Dendritic cell treated with granulocyte-macrophage colony-stimulating factor and Interleukin-4, amounts not matched to agents 40 ng/mL and 50 ng/mL, for 4 days (primary cell): ENCODE measurements around the gene ITPK1.

Source experiments
- H3K27ac Mint-ChIP-seq: one replicate; pipeline ENCODE4 v1.8.0; 2022; ENCODE audit warnings: mild to moderate bottlenecking, mixed read lengths
- H3K27me3 Mint-ChIP-seq: one replicate; pipeline ENCODE4 v1.8.0; 2022; ENCODE audit warnings: mild to moderate bottlenecking, mixed read lengths
- H3K36me3 Mint-ChIP-seq: one replicate; pipeline ENCODE4 v1.8.0; 2022; ENCODE audit warnings: low read depth, mixed read lengths
- H3K4me1 Mint-ChIP-seq: one replicate; pipeline ENCODE4 v1.8.0; 2022; ENCODE audit warnings: low read depth, mixed read lengths
- H3K4me3 Mint-ChIP-seq: one replicate; pipeline ENCODE4 v1.8.0; 2022; ENCODE audit warnings: mild to moderate bottlenecking, moderate library complexity, mixed read lengths
- H3K9me3 Mint-ChIP-seq: one replicate; pipeline ENCODE4 v1.8.0; 2022; ENCODE audit warnings: mixed read lengths
- intact Hi-C: fragments of 100-400 bp; cut with micrococcal nuclease; formaldehyde crosslinking; loops from one replicate; pipeline ENCODE4 v1.15.0; 2022

The ITPK1 gene

DNA sequence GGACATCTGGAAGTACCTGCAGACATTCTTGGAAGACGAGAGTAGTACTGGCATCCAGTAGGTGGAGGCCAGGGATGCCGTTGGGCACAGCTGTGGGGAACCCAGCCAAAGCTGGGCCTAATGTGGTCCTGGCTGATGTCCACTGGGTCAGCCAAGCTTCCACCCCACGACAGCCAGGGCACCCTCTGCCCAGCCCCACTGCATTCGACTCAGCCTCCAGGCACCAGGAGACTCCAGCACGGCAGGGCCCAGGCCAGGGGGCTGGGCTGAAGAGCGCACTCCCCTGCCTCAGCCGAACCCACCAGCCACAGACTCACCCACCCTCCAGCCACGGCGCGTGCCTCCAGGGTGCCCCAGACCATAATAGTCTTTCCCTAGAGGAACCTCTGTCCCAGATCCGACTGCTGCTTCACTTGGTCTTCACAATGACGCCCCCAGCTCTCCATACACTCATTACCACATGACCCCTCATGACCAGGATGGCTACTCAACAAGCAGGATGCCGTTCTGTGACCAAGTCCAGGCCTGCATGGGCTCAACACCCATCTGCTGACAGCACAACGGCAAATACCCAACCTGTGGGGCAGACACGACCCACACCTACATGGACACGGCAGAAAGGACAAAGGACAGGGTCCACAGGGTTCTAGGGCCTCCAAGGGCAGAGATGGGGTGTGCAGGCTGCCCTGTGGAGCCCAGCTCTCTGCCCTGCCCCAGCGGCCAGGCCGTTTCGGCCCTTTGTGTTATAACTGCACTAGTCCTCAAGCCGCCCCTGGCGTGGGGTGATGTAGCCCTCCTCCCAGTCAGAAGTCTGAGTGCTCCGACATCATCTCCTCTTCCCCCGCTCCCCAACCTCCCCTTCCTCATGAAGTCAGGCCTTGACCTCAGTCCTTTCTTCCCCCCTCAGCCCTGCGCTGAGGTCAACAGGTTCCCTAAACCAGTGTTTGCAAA lies 22.8 kb downstream of the ITPK1 start:
- Mint-ChIP-seq H3K27ac (peak overlapping the region; percentile 35), H3K4me3 (no peak overlapping the region), H3K4me1 (peaks cover 95% of the 10 kb centered on the region), H3K9me3 (no peaks in the 10 kb centered on the region), H3K36me3 (peaks cover 57% of the 10 kb centered on the region), H3K27me3 (no peaks in the 10 kb centered on the region)
- intact Hi-C loops = no loop called here

DNA sequence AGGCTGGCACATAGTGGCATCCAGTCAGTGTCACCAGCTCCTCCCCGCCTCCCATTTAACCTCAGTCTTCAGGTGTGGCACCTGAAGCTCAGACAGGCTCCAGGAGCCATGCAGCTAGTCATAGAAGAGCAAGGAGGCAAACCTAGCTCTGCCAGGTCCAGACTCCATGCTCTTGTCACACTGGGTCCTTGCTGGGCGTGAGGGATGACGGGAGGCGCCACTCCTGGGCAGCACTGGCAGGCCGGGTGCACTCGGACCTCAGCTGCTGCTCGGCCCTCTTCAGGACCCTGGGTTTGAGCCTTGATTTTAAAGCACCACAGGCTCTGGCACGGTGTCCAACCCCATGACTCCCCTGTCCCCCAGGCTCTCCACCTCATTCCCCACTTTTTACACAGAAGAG lies 24.1 kb downstream of the ITPK1 start:
- peaks cover 95% of the 10 kb centered on the region for H3K4me1 Mint-ChIP-seq
- peak overlapping the region; percentile 35 for H3K27ac Mint-ChIP-seq
- H3K9me3 Mint-ChIP-seq = no peaks in the 10 kb centered on the region
- H3K4me3 Mint-ChIP-seq = no peak overlapping the region
- intact Hi-C loops = no loop called here
- H3K36me3 Mint-ChIP-seq = peaks cover 66% of the 10 kb centered on the region
- no peaks in the 10 kb centered on the region for H3K27me3 Mint-ChIP-seq

DNA sequence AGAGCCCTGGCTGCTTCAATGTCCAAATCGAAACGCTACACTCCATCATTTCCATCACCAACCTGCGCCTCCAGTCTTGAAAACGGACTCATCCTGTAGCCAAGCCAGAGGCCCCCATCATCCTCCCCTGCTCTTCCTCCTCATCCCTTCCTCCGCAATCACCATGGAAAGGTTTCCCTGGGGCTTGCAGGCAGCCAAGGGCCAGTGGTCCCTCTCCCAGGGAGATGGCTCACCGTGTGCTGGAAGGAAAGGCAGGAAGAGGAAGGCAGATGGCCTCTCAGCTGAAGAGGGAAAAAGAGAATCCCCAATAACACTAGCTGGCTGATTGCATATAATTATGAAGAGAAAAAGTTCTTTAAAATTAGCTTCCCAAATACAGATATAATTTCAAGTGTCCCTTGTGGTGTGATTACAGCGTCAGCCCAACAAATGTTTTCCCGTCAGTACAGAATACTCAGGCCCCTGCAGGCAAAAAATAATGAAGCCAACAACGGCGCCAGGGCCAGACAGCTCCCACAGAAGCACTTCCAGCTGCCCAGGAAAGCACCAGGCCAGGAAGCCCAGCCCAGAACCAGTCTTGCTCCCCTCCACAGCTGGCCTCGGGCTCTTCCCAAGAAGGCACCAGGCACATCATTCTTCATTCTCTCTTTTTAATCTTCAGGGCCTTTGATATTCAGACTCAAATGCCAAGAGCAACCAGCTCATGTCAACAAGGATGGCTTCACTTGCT lies 24.7 kb downstream of the ITPK1 start:
- Mint-ChIP-seq H3K9me3 (no peaks in the 10 kb centered on the region), H3K27me3 (no peaks in the 10 kb centered on the region), H3K27ac (peak overlapping the region; percentile 35), H3K4me3 (no peak overlapping the region), H3K4me1 (peaks cover 96% of the 10 kb centered on the region), H3K36me3 (peaks cover 61% of the 10 kb centered on the region)
- intact Hi-C loops = no loop called here

DNA sequence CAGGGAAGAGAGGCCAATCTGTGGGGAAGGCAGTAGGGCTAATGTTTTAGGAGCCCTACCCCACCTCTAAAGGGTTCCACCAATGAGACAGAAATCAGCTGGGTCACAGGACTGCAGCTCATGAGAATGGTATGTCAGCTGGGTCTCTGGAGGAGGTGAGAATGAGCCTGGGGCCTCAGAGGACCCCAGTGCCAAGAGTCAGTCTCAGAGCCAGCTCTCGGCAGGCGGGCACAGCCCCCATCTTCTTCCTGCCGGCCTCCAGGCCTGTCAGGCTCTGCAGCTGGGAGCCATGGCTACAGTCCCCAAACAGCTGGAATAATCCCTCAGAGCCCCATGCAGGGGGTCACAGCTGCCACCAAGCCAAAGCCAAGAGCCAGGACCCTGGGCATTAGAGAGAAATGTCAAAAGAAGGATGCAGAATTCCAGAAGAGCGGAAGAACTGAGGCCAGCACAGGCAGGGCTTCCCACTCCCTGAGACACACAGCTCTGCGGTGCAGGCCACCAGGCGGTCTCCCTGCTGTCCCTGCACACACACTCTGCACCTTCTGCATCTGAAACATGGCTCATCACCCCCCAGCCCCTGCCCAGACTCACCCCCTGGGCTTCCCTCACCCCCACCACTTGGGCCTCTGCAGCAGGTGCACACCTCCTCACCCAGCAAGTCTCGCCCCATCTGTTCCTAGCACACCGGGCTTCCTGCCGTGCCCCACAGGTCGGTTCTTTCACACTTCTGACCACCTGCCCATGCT lies 26.0 kb downstream of the ITPK1 start:
- no peaks in the 10 kb centered on the region for H3K9me3 Mint-ChIP-seq
- H3K4me1 Mint-ChIP-seq = peaks cover 100% of the 10 kb centered on the region
- H3K36me3 Mint-ChIP-seq = peaks cover 54% of the 10 kb centered on the region
- H3K27ac Mint-ChIP-seq = peak overlapping the region; percentile 18
- intact Hi-C loops = no loop called here
- H3K27me3 Mint-ChIP-seq = no peaks in the 10 kb centered on the region
- no peak overlapping the region for H3K4me3 Mint-ChIP-seq

DNA sequence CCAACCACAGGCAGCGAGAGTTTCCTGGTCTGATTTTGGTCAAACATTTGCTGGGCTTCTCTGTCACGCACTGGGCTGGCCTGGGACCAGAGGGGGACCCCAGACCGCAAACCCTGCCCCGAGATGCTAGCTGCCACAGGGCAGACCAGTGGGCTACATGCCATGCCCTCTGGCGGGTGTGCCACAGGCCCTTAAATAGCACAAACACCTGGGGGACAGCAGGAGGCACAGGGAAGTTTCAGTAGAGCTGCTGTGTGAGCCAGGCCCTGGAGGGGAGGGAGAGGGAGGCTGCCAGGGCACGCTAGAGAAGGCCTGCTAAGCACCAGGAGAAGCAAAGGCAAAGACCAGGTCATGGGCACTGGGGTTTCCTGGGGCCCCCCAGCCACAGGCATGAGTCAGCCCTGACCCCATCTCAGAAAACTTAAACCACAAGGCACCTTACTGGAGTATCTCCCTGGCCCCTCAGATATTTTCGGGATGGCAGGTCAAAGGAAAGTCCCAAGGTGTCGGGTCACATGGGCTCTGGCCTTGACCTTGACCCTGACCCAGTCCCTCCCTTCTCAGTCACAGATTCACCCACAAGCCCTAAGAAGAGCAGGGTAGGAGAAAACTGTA lies 29.2 kb downstream of the ITPK1 start:
- peaks cover 100% of the 10 kb centered on the region for H3K4me1 Mint-ChIP-seq
- H3K27me3 Mint-ChIP-seq = no peaks in the 10 kb centered on the region
- intact Hi-C loops = no loop called here
- H3K4me3 Mint-ChIP-seq = no peak overlapping the region
- no peaks in the 10 kb centered on the region for H3K9me3 Mint-ChIP-seq
- peaks cover 54% of the 10 kb centered on the region for H3K36me3 Mint-ChIP-seq
- H3K27ac Mint-ChIP-seq = peak overlapping the region; percentile 72

DNA sequence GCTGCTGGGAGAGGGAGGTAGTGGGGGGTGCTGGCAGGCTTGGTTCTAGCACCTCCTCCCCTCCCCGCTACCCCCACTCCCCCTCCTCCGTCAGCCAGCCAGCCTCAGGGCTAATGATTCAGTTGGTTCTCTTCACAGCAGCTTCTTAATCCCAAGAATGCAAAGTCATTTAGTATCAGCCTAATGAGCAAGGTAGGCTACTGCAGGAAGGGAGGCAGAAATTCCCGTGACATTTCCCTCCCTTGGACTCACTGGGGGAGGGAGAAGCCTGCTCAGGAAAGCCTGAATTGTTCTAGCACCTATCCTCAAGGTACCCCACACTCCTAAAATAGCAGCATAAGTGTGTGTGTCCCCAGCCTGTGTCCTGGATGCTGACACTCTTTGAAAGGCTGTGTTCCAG lies 29.8 kb downstream of the ITPK1 start:
- peaks cover 51% of the 10 kb centered on the region for H3K36me3 Mint-ChIP-seq
- H3K27ac Mint-ChIP-seq = peak overlapping the region; percentile 72
- H3K27me3 Mint-ChIP-seq = no peaks in the 10 kb centered on the region
- no peaks in the 10 kb centered on the region for H3K9me3 Mint-ChIP-seq
- peaks cover 97% of the 10 kb centered on the region for H3K4me1 Mint-ChIP-seq
- H3K4me3 Mint-ChIP-seq = no peak overlapping the region
- intact Hi-C loops = no loop called here

DNA sequence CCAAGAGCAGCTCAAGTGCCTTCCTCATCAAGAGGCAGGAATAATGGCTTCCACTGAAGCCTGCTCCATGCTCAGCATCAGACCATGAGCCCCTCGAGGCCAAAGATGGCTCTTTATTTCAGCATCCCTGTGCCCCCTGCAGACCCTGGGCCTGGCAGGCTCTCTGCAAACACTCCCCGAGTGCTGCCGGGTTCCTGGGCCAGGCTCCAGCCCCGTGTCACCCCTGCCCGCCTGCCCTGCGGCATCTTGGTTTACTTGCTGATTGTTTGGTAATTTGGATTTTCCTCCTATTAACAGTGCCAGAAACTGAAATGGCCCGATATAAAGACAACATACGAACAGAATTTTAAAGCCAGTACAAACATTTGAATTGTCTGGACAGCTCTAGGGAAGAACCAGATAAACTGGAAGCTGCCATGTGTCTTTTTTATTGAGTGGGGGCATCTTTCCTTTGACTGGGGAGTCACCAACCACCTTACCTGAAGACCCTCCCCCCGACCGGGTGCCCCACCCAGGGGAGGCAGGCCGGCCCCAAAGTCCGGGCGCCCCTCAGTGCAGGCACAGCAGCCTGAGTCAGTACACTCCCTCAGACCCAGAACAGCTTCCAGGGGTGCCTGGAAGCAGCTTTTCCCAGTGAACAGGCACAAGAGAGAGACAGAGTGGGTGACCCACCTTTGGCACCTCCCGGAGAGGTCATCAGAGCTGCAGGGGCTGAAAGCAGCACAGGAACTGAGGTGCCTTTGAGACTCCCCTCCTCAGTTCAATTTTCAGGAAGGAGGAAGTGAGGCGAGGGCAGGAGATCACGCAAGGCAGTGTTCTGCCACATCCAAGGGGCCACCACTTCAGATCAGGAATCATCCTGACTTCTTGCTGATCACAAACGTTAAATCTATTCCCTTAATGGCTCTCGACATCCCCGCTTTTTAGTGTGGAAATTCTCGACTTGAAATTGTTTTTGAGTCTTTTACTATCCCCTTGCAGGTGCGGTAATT lies 30.6 kb downstream of the ITPK1 start:
- Mint-ChIP-seq H3K27me3 (no peaks in the 10 kb centered on the region), H3K9me3 (no peaks in the 10 kb centered on the region), H3K36me3 (peaks cover 45% of the 10 kb centered on the region), H3K4me3 (no peak overlapping the region), H3K27ac (peak overlapping the region; percentile 63), H3K4me1 (peaks cover 90% of the 10 kb centered on the region)
- intact Hi-C loops = no loop called here

DNA sequence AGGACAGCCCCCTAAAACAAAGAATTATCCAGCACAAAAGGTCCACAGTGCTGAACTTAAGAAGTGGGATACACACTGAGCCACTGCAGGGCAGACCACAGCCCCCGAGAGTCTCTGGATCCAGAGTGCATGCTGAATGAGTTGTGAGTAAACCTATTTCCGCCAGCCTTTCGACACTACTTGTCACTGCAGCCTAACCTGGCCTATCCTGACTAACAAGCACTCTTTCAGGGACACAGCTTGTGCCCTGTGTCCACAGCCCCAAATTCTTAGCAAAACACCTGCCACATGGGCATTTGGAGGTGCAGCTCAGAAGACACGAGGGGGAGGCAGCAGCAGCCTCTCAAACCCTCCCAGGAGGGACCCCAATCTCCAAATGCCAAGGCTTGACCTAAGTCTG lies 31.3 kb downstream of the ITPK1 start:
- Mint-ChIP-seq H3K9me3 (no peaks in the 10 kb centered on the region), H3K27ac (no peak overlapping the region), H3K27me3 (no peaks in the 10 kb centered on the region), H3K4me1 (peaks cover 90% of the 10 kb centered on the region), H3K4me3 (no peak overlapping the region), H3K36me3 (peaks cover 43% of the 10 kb centered on the region)
- intact Hi-C loops = no loop called here

DNA sequence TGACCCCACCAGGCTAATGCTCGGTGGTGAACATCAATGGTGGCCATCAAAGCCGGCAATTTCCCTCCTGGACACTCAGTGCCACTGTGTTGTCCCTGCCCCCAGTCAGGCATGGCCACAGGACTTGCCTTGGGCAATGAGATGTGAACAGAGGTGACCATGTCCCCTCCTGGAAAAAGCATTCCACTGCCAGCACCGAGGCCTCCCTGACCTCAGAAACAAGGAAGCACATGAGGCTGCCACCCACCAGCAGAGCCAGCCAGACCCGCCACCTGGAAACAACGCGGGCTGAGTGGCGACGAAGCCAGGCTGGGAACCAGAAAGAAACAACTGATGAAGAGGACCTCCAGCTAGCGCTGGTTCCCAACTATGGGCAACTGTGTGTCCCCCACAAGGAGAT lies 31.8 kb downstream of the ITPK1 start:
- Mint-ChIP-seq H3K27me3 (no peaks in the 10 kb centered on the region), H3K4me3 (no peak overlapping the region), H3K27ac (peak overlapping the region; percentile 10), H3K36me3 (peaks cover 43% of the 10 kb centered on the region), H3K4me1 (peaks cover 90% of the 10 kb centered on the region), H3K9me3 (no peaks in the 10 kb centered on the region)
- intact Hi-C loops = no loop called here

DNA sequence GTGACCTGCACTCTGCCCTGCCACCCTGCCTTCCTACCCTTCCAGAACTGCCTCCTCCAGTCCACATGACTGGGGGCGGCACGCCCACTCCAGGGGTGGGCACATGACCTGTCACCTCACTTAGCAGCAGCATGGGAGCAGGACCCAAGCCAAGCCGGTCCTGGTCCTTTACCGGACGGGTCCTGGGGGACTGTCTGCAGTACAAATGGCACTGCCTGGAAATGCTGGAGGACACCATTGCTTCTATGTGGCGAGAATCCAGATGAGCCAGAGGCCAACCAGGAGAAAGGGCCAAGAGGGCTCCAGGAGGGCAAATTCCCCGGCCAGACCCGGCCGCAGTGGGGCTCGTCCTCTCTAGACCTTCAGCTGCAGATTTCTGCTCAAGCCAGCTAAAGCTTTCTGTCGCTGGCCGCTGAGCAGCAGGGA lies 33.1 kb downstream of the ITPK1 start:
- H3K4me3 Mint-ChIP-seq = no peak overlapping the region
- peaks cover 50% of the 10 kb centered on the region for H3K36me3 Mint-ChIP-seq
- H3K27me3 Mint-ChIP-seq = no peaks in the 10 kb centered on the region
- H3K27ac Mint-ChIP-seq = peak overlapping the region; percentile 10
- intact Hi-C loops = no loop called here
- H3K9me3 Mint-ChIP-seq = no peaks in the 10 kb centered on the region
- peaks cover 90% of the 10 kb centered on the region for H3K4me1 Mint-ChIP-seq

DNA sequence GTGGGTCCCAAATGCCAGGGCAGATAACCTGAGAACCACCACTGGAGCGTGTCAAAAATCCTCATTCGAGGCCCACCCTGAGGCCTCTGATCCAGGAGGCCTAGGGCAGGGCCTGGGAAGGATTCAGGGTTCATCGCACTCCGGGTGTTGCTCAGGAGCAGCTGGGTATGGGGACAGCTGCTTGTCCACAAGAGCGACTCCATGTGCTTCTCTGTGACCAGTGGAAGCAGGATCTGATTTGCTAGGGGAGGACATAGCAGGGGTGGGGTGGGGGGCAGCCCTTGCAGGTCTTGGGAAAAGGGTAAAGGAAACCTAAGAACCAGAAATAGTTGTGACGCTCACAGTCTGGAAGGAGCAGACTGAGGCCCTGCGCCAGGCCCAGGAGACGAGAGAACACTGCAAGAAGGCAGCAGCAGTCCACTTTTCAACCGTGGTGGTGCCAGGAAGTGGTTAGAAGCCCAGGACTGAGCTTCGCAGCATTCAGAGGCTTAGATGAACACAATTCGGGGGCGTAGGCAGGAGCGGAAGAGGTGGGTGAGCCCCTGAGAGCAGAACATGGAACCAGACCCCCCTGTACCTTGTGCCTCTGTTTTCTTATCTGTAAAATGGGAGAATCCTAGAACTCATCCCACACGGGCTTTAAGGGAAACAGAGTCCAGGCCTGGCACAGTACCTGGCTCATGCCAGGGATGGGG lies 33.7 kb downstream of the ITPK1 start:
- H3K9me3 Mint-ChIP-seq = no peaks in the 10 kb centered on the region
- intact Hi-C loops = no loop called here
- H3K27ac Mint-ChIP-seq = peak overlapping the region; percentile 10
- peaks cover 44% of the 10 kb centered on the region for H3K36me3 Mint-ChIP-seq
- no peaks in the 10 kb centered on the region for H3K27me3 Mint-ChIP-seq
- peaks cover 90% of the 10 kb centered on the region for H3K4me1 Mint-ChIP-seq
- no peak overlapping the region for H3K4me3 Mint-ChIP-seq

DNA sequence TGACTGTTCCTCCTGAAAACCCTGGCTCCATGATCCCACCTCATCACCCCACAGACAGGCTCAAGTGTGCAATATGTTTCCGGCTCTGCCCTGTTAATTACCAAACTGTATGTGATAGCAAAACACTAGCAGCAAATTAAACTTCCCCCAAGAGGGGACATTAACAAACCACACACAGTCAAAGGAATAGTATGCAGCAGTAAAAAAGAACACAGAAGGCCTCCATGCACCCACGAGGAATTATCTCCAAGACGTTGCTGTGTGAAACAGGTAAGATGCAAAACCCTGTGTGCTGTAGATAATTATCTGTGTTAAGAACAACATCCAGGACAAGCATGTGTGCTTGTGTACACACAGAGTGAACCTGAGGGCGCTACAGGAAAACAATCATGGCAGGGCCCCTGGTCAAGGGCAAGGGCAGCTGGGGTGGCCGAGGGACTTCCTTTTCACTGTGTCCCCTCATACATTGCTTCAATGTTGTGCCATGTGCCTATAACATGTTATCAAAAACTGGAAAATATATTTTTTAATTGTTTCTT lies 35.8 kb downstream of the ITPK1 start:
- peaks cover 90% of the 10 kb centered on the region for H3K4me1 Mint-ChIP-seq
- intact Hi-C loops = no loop called here
- peak overlapping the region; percentile 35 for H3K27ac Mint-ChIP-seq
- no peaks in the 10 kb centered on the region for H3K9me3 Mint-ChIP-seq
- peaks cover 57% of the 10 kb centered on the region for H3K36me3 Mint-ChIP-seq
- no peaks in the 10 kb centered on the region for H3K27me3 Mint-ChIP-seq
- H3K4me3 Mint-ChIP-seq = no peak overlapping the region
